Measurements from ENCODE around the gene TEK. TPM values are rescaled to one million over a fixed set of nuclear protein-coding genes. Genes with fewer than 3 reads are reported as not detected.
"Not testable (repeated sequence)": the region's sequence is repeated elsewhere in the genome, so short reads cannot be mapped to it uniquely, and the experiment has no call there.

TEK gene
- total and polyA plus RNA-seq, 8 donors: 0.56 to 25.5 (median 2.0) TPM; not detected in 1

DNA sequence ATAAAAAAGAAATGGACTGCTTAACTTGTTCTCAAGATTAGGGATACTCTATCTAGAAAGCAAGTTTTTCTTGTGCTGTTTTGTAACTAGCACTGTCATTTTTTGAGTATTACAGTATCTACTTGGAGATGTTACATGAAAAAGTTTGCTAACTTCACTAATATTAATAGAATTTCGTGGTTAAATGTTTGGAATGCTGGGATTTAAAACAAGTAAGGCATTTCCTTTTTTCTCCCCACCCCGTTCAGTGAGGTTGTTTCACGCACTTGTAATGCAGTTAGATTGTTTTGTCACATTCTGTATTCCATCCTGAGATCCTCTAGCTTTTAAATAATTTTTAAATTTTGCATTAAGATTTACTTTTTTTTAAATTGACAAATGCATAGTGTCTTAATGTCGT is 20.0 kb upstream of the TEK start:
- Histone ChIP-seq H3K36me3 (no peaks in the 10 kb centered on the region), H3K4me3 (no peak overlapping the region), H3K27ac (no peak overlapping the region), H3K9me3 (no peaks in the 10 kb centered on the region), H3K4me1 (peaks cover 0 to 16% (median 0%) of the 10 kb centered on the region in 4 donors), H3K27me3 (peaks cover 0 to 6% (median 0%) of the 10 kb centered on the region in 3 donors)
- TF ChIP-seq, protein P1, sequence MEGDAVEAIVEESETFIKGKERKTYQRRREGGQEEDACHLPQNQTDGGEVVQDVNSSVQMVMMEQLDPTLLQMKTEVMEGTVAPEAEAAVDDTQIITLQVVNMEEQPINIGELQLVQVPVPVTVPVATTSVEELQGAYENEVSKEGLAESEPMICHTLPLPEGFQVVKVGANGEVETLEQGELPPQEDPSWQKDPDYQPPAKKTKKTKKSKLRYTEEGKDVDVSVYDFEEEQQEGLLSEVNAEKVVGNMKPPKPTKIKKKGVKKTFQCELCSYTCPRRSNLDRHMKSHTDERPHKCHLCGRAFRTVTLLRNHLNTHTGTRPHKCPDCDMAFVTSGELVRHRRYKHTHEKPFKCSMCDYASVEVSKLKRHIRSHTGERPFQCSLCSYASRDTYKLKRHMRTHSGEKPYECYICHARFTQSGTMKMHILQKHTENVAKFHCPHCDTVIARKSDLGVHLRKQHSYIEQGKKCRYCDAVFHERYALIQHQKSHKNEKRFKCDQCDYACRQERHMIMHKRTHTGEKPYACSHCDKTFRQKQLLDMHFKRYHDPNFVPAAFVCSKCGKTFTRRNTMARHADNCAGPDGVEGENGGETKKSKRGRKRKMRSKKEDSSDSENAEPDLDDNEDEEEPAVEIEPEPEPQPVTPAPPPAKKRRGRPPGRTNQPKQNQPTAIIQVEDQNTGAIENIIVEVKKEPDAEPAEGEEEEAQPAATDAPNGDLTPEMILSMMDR (IDR thresholded peaks at IDR 0.05): no peak
- TF ChIP-seq POLR2AphosphoS5 (IDR thresholded peaks at IDR 0.05) (no peak), POLR2A (IDR thresholded peaks at IDR 0.05) (no peak), EP300 (IDR thresholded peaks at IDR 0.05) (no peak)
- 50 to 70% (median 62%) methylated on average over 4 of the region's 4 CpGs for WGBS, 5 donors
- intact Hi-C loops (cut with DNase I; ENCODE audit: low total_unique reads): no loop called here
- DNase-seq: no peak

- Histone ChIP-seq H3K36me3 (no peaks in the 10 kb centered on the region), H3K4me1 (peaks cover 0 to 16% (median 0%) of the 10 kb centered on the region in 4 donors), H3K27me3 (peaks cover 0 to 6% (median 0%) of the 10 kb centered on the region in 3 donors), H3K9me3 (no peaks in the 10 kb centered on the region), H3K27ac (no peak overlapping the region), H3K4me3 (no peak overlapping the region)
- intact Hi-C loops (cut with DNase I; ENCODE audit: low total_unique reads): no loop called here
- TF ChIP-seq, protein P1 (IDR thresholded peaks at IDR 0.05): no peak
- TF ChIP-seq POLR2A (IDR thresholded peaks at IDR 0.05): no peak
- TF ChIP-seq POLR2AphosphoS5 (IDR thresholded peaks at IDR 0.05): no peak
- no peak for TF ChIP-seq EP300 (IDR thresholded peaks at IDR 0.05)
- no peak for DNase-seq
- 82 to 94% (median 89%) methylated on average over 4 of the region's 4 CpGs for WGBS, 5 donors
Observed at GRCh38 chr9:27089706-27090105, 19.3 kb upstream of the TEK start.

GRCh38 chr9:27090231-27090630 is 18.8 kb upstream of the TEK start:
- TF ChIP-seq POLR2AphosphoS5 (IDR thresholded peaks at IDR 0.05): no peak
- no peak for TF ChIP-seq POLR2A (IDR thresholded peaks at IDR 0.05)
- TF ChIP-seq EP300 (IDR thresholded peaks at IDR 0.05): no peak
- TF ChIP-seq, protein P1 (IDR thresholded peaks at IDR 0.05): no peak
- intact Hi-C loops (cut with DNase I; ENCODE audit: low total_unique reads): no loop called here
- H3K4me3 ChIP-seq: no peak overlapping the region
- no peaks in the 10 kb centered on the region for H3K36me3 ChIP-seq
- no peak overlapping the region for H3K27ac ChIP-seq
- peaks cover 0 to 6% (median 0%) of the 10 kb centered on the region in 3 donors for H3K27me3 ChIP-seq
- H3K4me1 ChIP-seq: peaks cover 0 to 16% (median 0%) of the 10 kb centered on the region in 4 donors
- no peak for DNase-seq
- no peaks in the 10 kb centered on the region for H3K9me3 ChIP-seq

DNA sequence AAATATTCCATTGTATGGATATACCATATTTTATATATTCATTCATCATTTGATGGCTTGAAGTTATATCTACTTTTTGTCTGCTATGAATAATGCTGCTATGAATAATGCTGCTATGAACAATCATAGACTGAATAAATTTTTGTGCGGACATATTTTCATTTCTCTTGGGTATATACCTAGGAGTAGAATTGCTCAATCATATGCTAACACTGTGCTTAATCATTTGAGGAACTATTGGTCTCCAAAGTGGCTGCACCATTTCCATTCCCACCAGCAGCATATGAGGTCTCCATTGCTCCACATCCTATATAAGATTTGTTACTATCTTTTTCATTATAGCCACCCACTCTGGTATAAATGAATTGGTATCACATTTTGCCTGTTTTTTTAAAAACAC is 18.3 kb upstream of the TEK start:
- no peak for DNase-seq
- H3K27me3 ChIP-seq: peaks cover 0 to 6% (median 0%) of the 10 kb centered on the region in 3 donors
- peaks cover 0 to 16% (median 0%) of the 10 kb centered on the region in 4 donors for H3K4me1 ChIP-seq
- no peaks in the 10 kb centered on the region for H3K36me3 ChIP-seq
- intact Hi-C loops (cut with DNase I; ENCODE audit: low total_unique reads): no loop called here
- no peak overlapping the region for H3K27ac ChIP-seq
- TF ChIP-seq, protein P1 (IDR thresholded peaks at IDR 0.05): no peak
- no peak for TF ChIP-seq EP300 (IDR thresholded peaks at IDR 0.05)
- no peak for TF ChIP-seq POLR2A (IDR thresholded peaks at IDR 0.05)
- no peak for TF ChIP-seq POLR2AphosphoS5 (IDR thresholded peaks at IDR 0.05)
- H3K9me3 ChIP-seq: no peaks in the 10 kb centered on the region
- 92 to 100% (median 96%) methylated on average over 1 of the region's 1 CpG for WGBS, 5 donors
- no peak overlapping the region for H3K4me3 ChIP-seq

GRCh38 chr9:27092496-27092895 is 16.5 kb upstream of the TEK start:
- H3K4me1 ChIP-seq; intact Hi-C loops (cut with DNase I; ENCODE audit: low total_unique reads); H3K36me3 ChIP-seq; H3K27me3 ChIP-seq; H3K27ac ChIP-seq; H3K4me3 ChIP-seq; DNase-seq; H3K9me3 ChIP-seq: not testable (repeated sequence)
- 91 to 98% (median 97%) methylated on average over 14 to 27 of the region's 27 CpGs for WGBS, 5 donors

GRCh38 chr9:27093384-27094067 is 15.5 kb upstream of the TEK start:
- H3K27ac ChIP-seq; H3K4me3 ChIP-seq; H3K4me1 ChIP-seq; DNase-seq; intact Hi-C loops (cut with DNase I; ENCODE audit: low total_unique reads); H3K36me3 ChIP-seq; H3K9me3 ChIP-seq; H3K27me3 ChIP-seq: not testable (repeated sequence)
- WGBS, 5 donors: 73 to 86% (median 77%) methylated on average over 17 of the region's 17 CpGs

All from stomach (tissue), 9 donors.